ENCODE results near the gene MYL6.

The MYL6 gene

DNA sequence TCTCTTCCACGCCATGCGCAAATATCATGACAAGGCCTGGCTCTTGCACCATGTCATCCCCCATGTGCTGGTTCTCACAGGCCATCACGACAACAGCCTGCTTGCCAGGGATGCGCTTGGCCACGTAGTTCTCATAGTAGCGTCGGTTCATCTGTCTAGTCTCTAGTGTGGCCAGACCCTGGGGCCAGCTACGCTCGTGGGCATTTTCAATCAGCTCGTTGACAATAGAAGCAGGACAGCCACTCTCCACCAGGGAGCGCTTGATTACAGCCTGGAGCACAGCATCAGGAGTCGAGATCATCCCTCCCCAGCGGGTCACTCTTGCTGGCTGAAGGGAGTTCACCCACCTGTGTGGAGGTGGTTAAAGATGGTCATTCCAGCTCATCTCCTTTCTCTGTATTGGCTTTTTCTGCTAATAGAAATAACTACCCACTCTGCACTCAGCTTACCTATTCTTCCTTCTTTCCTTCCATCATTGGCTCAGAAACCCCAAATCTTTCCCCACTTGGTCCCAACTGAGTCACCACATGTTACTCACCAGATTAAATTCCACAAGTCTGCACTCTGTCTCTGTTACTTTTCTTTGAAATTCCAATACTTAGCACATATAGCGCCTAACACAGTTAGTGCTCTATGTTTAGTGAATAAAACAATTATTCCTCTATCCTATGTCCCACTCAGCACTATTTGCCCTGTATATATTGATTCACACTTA, 48.5 kb downstream of the MYL6 start:
- no peaks in the 10 kb centered on the region for H3K27me3 ChIP-seq
- intact Hi-C loops (cut with DNase I; ENCODE audit: low total_unique reads), result no loop called here
- H3K9me3 ChIP-seq, result no peaks in the 10 kb centered on the region

DNA sequence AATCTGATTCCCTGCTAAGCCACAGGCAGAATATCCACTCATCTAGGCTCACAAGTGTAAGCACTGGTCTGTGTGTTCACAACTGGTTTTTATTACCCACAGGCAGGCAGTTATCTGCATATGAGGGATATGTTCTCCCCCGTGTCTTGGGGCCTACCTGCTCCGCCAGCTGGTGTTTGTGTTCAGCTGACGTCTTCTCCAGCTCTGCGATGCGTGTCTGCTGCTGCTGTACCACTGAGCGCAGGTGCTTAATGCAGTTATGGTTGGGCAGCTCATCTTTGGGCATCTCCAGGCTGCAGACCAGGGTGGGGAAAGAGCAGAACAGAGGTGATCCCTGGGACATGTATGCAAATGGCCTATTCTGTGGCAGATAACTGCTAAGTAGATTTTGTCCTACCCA, 49.8 kb downstream of the MYL6 start:
- Histone ChIP-seq H3K4me3 (no peak overlapping the region), H3K4me1 (no peaks in the 10 kb centered on the region), H3K9me3 (no peaks in the 10 kb centered on the region), H3K27ac (no peak overlapping the region), H3K36me3 (peaks cover 69 to 84% (median 83%) of the 10 kb centered on the region in 3 donors), H3K27me3 (no peaks in the 10 kb centered on the region)
- intact Hi-C loops (cut with DNase I; ENCODE audit: low total_unique reads), result no loop called here
- TF ChIP-seq, protein P1, sequence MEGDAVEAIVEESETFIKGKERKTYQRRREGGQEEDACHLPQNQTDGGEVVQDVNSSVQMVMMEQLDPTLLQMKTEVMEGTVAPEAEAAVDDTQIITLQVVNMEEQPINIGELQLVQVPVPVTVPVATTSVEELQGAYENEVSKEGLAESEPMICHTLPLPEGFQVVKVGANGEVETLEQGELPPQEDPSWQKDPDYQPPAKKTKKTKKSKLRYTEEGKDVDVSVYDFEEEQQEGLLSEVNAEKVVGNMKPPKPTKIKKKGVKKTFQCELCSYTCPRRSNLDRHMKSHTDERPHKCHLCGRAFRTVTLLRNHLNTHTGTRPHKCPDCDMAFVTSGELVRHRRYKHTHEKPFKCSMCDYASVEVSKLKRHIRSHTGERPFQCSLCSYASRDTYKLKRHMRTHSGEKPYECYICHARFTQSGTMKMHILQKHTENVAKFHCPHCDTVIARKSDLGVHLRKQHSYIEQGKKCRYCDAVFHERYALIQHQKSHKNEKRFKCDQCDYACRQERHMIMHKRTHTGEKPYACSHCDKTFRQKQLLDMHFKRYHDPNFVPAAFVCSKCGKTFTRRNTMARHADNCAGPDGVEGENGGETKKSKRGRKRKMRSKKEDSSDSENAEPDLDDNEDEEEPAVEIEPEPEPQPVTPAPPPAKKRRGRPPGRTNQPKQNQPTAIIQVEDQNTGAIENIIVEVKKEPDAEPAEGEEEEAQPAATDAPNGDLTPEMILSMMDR (IDR thresholded peaks at IDR 0.05), result no peak
- DNase-seq, result no peak

More for the DNA sequence above, 48.5 kb downstream of the MYL6 start:
- Histone ChIP-seq H3K27ac (peak overlapping the region; percentile 5 to 12), H3K4me3 (no peak overlapping the region), H3K36me3 (peaks cover 55 to 70% (median 69%) of the 10 kb centered on the region in 3 donors), H3K4me1 (no peaks in the 10 kb centered on the region)
- peak; percentile 57 to 77 for DNase-seq
- TF ChIP-seq, protein P1 (IDR thresholded peaks at IDR 0.05), result peak; percentile 53 to 62

All from tibial artery (tissue), 4 donors.